HepG2 (cell line): Measurements from ENCODE around the gene ITGAE. TPM values are rescaled to one million over a fixed set of nuclear protein-coding genes. Genes with fewer than 3 reads are reported as not detected.

Experiments
- ATAC-seq: fragments of 200-7000 bp; cut with Tn5 transposase; 3 replicates; pipeline ENCODE4 v1.9.1; 2020; ENCODE audit warnings: mild to moderate bottlenecking, moderate library complexity
- BruUV-seq: library from RNA; stranded (reverse); fragments of 400-500 nt; replicated peaks from 2 replicates; lab custom pipeline; 2021; lab: Mats Ljungman, UMichigan
- CTCF ChIA-PET: fragments of 300-600 bp; formaldehyde crosslinking; extraction: SDS; loops from one replicate; lab custom pipeline; 2021; ENCODE audit warnings: low total read pairs, inconsistent platforms, low intra/inter-chr PET ratio; lab: Yijun Ruan, JAX
- POLR2A ChIA-PET: fragments of 350-600 bp; sonication (Branson Sonifier 250); formaldehyde crosslinking; loops from one replicate; lab custom pipeline; 2020; ENCODE audit warnings: antibody characterized with exemption, inconsistent platforms; lab: Yijun Ruan, JAX
- DNase-seq: peaks from one replicate; pipeline ENCODE4 v3.0.0-alpha.2; 2015; ENCODE audit warnings: low spot score
- FAIRE-seq: peaks from 3 replicates; lab custom pipeline; 2011; peaks lifted over from hg19 to GRCh38; lab: Jason Lieb, UNC
- H2AFZ ChIP-seq: one replicate; pipeline ENCODE4 v1.6.1; 2011; ENCODE audit warnings: low read length, inconsistent platforms
- H3K27ac ChIP-seq: fragments of 300-600 bp; 3 replicates; pipeline ENCODE4 v1.8.0; 2011; ENCODE audit warnings: mixed run types, mild to moderate bottlenecking, mixed read lengths, low read length, inconsistent platforms; ENCODE audit not compliant: insufficient read depth; ENCODE audit errors: extremely low read length
- H3K27me3 ChIP-seq, 2 experiments: fragments of 200-600 bp in 1 of 2; 2 replicates in 1 of 2; 3 replicates in 1 of 2; pipeline versions ENCODE4 v1.6.0 to v1.8.0; 2011; ENCODE audit warnings: low read length in 2 of 2, mild to moderate bottlenecking in 2 of 2, moderate library complexity in 2 of 2, inconsistent platforms in 1 of 2; ENCODE audit not compliant: insufficient read depth in 2 of 2, control insufficient read depth in 1 of 2
- H3K36me3 ChIP-seq, 2 experiments: fragments of 200-600 bp in 1 of 2; replicated peaks in 1 of 2; 2 replicates in 1 of 2; 3 replicates in 1 of 2; pipeline versions ENCODE4 v1.5.1 to v1.8.0; 2011; ENCODE audit warnings: low read length in 2 of 2, inconsistent platforms in 1 of 2; ENCODE audit not compliant: insufficient read depth in 2 of 2, control insufficient read depth in 1 of 2
- H3K4me1 ChIP-seq: 2 replicates; pipeline ENCODE4 v1.5.1; 2012; ENCODE audit warnings: low read length, inconsistent platforms; ENCODE audit not compliant: insufficient read depth
- H3K4me2 ChIP-seq: 2 replicates; pipeline ENCODE4 v1.6.0; 2011; ENCODE audit warnings: low read depth, low read length, inconsistent platforms
- H3K4me3 ChIP-seq, 3 experiments: fragments of 200-600 bp in 1 of 3; sonication (generic), shearing (Covaris generic) in 1 of 3; replicated peaks in 1 of 3; 2 replicates each; pipeline ENCODE4 v1.5.1; 2011 to 2016; ENCODE audit warnings: low read length in 3 of 3, inconsistent platforms in 2 of 3, low read depth in 2 of 3, mild to moderate bottlenecking in 2 of 3, control low read depth in 1 of 3, mixed read lengths in 1 of 3; ENCODE audit not compliant: insufficient read depth in 1 of 3
- H3K79me2 ChIP-seq: one replicate; pipeline ENCODE4 v1.6.1; 2011; ENCODE audit warnings: low read length, inconsistent platforms; ENCODE audit not compliant: insufficient read depth
- H3K9ac ChIP-seq: 2 replicates; pipeline ENCODE4 v1.6.0; 2011; ENCODE audit warnings: mild to moderate bottlenecking, low read depth, low read length, inconsistent platforms; ENCODE audit not compliant: insufficient read depth
- H3K9me3 ChIP-seq: 2 replicates; pipeline ENCODE4 v1.5.1; 2012; ENCODE audit warnings: mild to moderate bottlenecking, low read length
- H4K20me1 ChIP-seq: 2 replicates; pipeline ENCODE4 v1.6.0; 2011; ENCODE audit warnings: inconsistent platforms, mild to moderate bottlenecking, low read length, moderate library complexity; ENCODE audit not compliant: insufficient read depth
- CHCHD3 ChIP-seq: sonication (generic); formaldehyde crosslinking; IDR thresholded peaks from 2 replicates; pipeline ENCODE4 v1.8.0; 2022; ENCODE audit warnings: mild to moderate bottlenecking, missing genetic modification reagents, moderate library complexity
- HMGXB4 ChIP-seq, 2 experiments: sonication (generic) in 1 of 2; formaldehyde crosslinking in 1 of 2; IDR thresholded peaks; 2 replicates each; pipeline versions ENCODE4 v1.4.0 to v1.6.1; 2018 to 2020; ENCODE audit warnings: missing genetic modification reagents in 2 of 2, borderline replicate concordance in 1 of 2, low read depth in 1 of 2, mild to moderate bottlenecking in 1 of 2, missing biosample characterization in 1 of 2
- KDM2A ChIP-seq: sonication (generic); formaldehyde crosslinking; IDR thresholded peaks from 2 replicates; pipeline ENCODE4 v1.4.0; 2020; ENCODE audit warnings: low read depth, missing genetic modification reagents, borderline replicate concordance
- RAD21 ChIP-seq: fragments of 450-650 bp; formaldehyde crosslinking; IDR thresholded peaks from 2 replicates; pipeline ENCODE4 v1.5.0; 2020; ENCODE audit warnings: mild to moderate bottlenecking
- STAG1 ChIP-seq: sonication (generic); formaldehyde crosslinking; IDR thresholded peaks from 2 replicates; pipeline ENCODE4 v1.4.0; 2020; ENCODE audit warnings: missing genetic modification reagents
- WGBS: methylation state at CpG from one replicate; pipeline ENCODE4 v1.1.6; 2017; ENCODE audit warnings: low lambda C conversion rate; 5-methylcytosine and 5-hydroxymethylcytosine counted together
- in situ Hi-C: cut with HindIII; loops from 2 replicates; pipeline ENCODE4 v1.10.0; 2017; ENCODE audit warnings: low pct_unique_long_range_greater_than_20kb; ENCODE audit not compliant: extremely low pct_ligation_motif_present
- intact Hi-C: fragments of 100-400 bp; cut with micrococcal nuclease; formaldehyde crosslinking; loops from one replicate; pipeline ENCODE4 v1.10.0; 2022; ENCODE audit not compliant: unreplicated experiment
- polyA plus RNA-seq, 8 experiments: library from polyadenylated mRNA; depleted of rRNA in 3 of 8; stranded (reverse) in 7 of 8; unstranded in 1 of 8; fragments of >200 nt; fragmentation: Illumina TruSeq in 4 of 8; extraction: Trizol in 4 of 8; gene quantifications; 2 replicates each; pipeline versions ENCODE4 v1.2.1 to v1.2.3, GENCODE V29; 2011 to 2016; ENCODE audit warnings: low read depth in 4 of 8, missing spikeins in 1 of 8, mixed read lengths in 1 of 8; ENCODE audit not compliant: insufficient read depth in 1 of 8
- total RNA-seq, 5 experiments: library from RNA; depleted of rRNA; stranded (reverse); fragments of >200 nt; fragmentation: Illumina TruSeq; extraction: Trizol; gene quantifications; 2 replicates each; pipeline ENCODE4 v1.2.3, GENCODE V29; 2016; ENCODE audit warnings: low read depth in 1 of 5

The ITGAE gene
- total and polyA plus RNA-seq, 2 of the 13 experiments (the other 11 are each of a cell fraction or from before 2014, with no cell fraction given): 42.3 to 49.0 TPM

GRCh38 chr17:3827124-3827773 is 26.3 kb upstream of the ITGAE start (continued):
- peak in 1 of 2 experiments; percentile 36; a peak in 1 of 4 replicates for TF ChIP-seq HMGXB4 (CRISPR knock-in tag; IDR thresholded peaks at IDR 0.05; ENCODE audit: borderline replicate concordance in 1 of 2, low read depth in 1 of 2)
- TF ChIP-seq KDM2A (CRISPR knock-in tag): no peak
- peak; percentile 84 for TF ChIP-seq RAD21 (CRISPR knock-in tag)

GRCh38 chr17:3826191-3826590 is 25.2 kb upstream of the ITGAE start:
- TF ChIP-seq STAG1 (CRISPR knock-in tag): no peak
- TF ChIP-seq CHCHD3 (CRISPR knock-in tag): no peak
- DNase-seq (no peak), FAIRE-seq (no peak), ATAC-seq (no peak)
- Histone ChIP-seq H3K4me1 (no peaks in the 10 kb centered on the region; the same call in 1 of the 2 replicates), H3K4me3 (no peak overlapping the region), H3K79me2 (no peaks in the 10 kb centered on the region), H3K9me3 (no peaks in the 10 kb centered on the region), H3K27ac (no peak overlapping the region), H3K9ac (no peak overlapping the region), H3K36me3 (peaks cover 14 to 58% of the 10 kb centered on the region in 2 experiments), H2AFZ (no peak overlapping the region), H3K4me2 (no peak overlapping the region), H4K20me1 (no peaks in the 10 kb centered on the region), H3K27me3 (no peaks in the 10 kb centered on the region; a peak in 1 of 5 replicates)
- intact Hi-C loops (loop anchor here (2.0 to 5.0 kb wide), 2 partner anchors 61 to 144 kb away; no protein-coding TSS in a partner anchor), in situ Hi-C loops (no loop called here)
- ChIA-PET CTCF (interaction anchor here (1.8 to 2.6 kb wide), 3 partner anchors 61 to 143 kb away, joined by 7 to 46 read pairs (median 9); no protein-coding TSS in a partner anchor), POLR2A (interaction anchor here (1.0 to 1.2 kb wide), 2 partner anchors 20 to 88 kb away, joined by 3 read pairs; partner anchors contain the start of gene NCBP3)
- WGBS: 96% methylated on average over 4 of the region's 4 CpGs
- no TSS peak for BruUV-seq
